Measurements from ENCODE around the gene LRRC4B.
"Not testable (repeated sequence)": the region's sequence is repeated elsewhere in the genome, so short reads cannot be mapped to it uniquely, and the experiment has no call there.

Gene LRRC4B, protein sequence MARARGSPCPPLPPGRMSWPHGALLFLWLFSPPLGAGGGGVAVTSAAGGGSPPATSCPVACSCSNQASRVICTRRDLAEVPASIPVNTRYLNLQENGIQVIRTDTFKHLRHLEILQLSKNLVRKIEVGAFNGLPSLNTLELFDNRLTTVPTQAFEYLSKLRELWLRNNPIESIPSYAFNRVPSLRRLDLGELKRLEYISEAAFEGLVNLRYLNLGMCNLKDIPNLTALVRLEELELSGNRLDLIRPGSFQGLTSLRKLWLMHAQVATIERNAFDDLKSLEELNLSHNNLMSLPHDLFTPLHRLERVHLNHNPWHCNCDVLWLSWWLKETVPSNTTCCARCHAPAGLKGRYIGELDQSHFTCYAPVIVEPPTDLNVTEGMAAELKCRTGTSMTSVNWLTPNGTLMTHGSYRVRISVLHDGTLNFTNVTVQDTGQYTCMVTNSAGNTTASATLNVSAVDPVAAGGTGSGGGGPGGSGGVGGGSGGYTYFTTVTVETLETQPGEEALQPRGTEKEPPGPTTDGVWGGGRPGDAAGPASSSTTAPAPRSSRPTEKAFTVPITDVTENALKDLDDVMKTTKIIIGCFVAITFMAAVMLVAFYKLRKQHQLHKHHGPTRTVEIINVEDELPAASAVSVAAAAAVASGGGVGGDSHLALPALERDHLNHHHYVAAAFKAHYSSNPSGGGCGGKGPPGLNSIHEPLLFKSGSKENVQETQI

DNA sequence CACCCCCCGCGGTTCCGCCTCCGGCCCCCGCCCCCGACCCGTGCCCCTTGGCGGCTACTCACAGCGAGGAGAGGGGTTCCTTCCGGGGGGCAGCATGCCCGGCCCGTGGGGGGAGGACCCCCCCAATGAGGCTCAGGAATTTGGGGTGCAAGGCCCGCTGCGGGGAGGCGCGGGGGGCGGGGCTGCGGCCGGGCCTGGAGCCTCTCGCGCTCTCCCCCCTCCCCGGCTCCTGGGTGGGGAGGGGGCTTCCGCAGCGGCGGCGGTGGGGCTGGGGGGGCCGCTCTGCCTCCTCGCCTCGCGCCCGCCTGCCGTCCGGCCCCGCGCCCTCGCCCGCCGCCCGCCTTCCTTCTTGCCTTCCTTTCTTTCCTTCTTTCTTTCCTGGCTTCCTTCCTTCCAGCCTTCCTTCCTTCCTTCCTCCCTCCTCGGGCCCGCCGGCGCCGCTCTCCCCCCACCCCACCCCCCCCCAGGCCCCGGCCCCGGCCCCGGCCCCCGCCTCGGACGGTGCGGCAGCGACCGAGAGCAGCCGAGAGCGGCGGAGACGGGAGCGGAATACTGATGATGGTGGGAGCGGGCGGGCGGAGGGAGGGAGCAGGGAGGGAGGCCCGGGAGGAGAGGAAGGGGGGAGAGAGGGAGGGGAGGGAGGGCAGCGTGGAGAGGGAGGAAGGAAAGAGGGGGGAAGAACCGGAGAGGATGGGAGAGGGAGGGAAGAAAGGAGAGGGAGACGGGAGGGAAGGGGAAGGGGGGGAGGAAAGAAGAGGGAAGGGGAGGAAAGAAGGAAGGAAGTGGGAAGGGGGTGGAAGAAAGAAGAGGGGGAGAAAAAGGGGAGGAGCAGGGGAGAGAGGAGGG, at the start of gene LRRC4B:
TSS of gene LRRC4B (minus strand) at position 554 of the 846 bp plus-strand sequence. CDS start 19,597 bp downstream, outside the sequence.
- no peak for DNase-seq

- not testable (repeated sequence) for DNase-seq
Measured at GRCh38 chr19:50612504-50613404, 44.5 kb upstream of the LRRC4B start.

DNA sequence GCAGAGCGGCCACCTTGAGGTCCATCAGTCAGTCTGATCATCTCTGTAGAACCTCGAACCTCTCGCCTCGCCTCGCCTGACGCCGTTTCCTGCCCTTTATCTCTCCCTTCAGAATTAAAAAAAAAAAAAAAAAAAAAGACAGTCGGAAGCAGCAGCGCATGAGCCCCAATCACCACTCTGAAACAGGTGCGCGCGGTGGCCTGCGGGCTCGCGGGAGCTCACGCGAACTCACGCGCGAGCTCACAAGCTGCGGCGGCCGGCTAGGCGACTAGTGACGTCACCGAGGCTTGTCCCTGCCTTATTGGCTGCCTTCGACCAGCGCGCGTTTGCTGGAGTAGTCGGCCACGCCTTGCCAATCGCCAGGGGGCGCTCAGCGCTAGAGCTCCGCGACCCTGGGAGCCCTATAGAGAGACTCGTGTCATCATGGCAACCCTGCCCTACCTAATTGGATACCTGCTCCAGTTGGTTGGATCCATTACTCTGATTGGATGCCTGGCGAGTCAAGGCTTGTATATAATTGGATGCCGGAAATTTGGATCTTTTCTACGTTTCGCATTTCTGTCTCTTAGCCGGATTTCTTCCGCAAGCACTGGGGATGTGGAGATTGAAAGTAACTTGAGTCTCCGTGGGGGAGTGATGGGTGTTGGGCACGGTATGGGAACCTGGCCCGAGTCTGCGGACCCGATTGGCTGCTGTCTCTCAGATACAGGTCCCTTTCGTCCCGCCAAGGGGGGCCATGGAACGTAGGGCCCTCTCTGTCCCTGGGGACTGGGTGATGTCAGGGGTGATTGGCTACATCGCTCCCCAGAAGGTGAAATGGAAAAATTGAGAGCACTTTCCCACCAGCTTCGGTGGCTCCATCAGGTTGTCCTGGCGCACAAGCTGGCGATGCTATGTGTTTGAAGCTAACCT, 39.9 kb upstream of the LRRC4B start:
- peak in 1 of 2 experiments; percentile 45 for DNase-seq

DNA sequence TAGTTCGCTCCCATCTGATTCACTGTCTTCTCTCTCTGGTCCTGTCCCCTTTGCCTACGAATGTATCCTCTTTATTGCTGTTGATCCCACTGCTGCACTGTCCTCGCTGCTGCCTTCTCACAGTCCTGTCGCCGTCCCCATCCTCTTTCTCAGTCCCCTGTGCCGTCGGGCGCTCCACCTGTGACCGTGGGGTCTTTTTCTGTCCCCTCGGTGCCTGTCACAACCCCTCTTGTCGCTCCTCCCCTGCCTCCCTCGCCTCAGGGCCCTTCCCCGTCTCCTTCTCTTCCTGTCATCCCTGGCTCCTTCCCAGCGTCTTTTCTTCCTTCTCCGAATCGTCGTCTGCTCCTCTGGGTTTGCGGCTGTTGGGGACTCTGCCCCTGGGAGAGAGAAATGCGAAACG, 39.2 kb upstream of the LRRC4B start:
- no peak for DNase-seq

- DNase-seq, result not testable (repeated sequence)
Measured at GRCh38 chr19:50606059-50606836, 38.0 kb upstream of the LRRC4B start.

GRCh38 chr19:50604264-50605073, 36.2 kb upstream of the LRRC4B start:
- not testable (repeated sequence) for DNase-seq

GRCh38 chr19:50602935-50603334, 34.7 kb upstream of the LRRC4B start:
- no peak for DNase-seq

DNA sequence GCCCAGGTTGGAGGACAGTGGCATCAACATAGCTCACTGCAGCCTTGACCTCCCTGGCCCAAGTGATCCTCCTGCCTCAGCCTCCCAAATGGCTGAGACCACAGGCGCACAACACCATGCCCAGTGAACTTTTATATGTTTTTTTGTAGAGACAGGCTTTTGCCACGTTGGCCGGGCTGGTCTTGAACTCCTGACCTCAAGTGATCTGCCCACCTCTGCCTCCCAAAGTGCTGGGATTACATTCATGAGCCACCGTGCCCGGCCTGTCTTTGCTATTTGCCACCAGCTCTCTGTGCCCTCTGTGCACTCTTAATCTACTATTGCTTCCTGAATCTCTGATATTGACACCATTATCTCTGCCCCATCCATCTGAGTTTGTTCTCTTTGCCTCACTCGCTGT, 34.3 kb upstream of the LRRC4B start:
- DNase-seq, result no peak

DNA sequence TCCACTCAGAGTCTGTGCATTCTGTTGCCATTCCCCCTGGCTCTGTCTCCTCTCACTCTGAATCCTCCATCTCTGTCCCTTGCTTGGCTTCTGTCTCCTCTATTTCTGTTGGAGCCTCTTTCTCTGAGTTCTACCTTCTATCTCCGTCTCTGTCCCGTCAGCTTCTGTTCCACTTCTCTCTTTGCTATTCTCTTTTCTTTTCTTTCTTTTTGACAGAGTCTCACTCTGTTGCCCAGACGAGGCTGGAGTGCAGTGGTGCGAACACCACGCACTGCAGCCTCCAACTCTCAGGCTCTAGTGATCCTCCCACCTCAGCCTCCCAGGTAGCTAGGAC, 33.8 kb upstream of the LRRC4B start:
- DNase-seq, result no peak

GRCh38 chr19:50601407-50602088, 33.3 kb upstream of the LRRC4B start:
- no peak for DNase-seq

GRCh38 chr19:50599427-50599826, 31.2 kb upstream of the LRRC4B start:
- DNase-seq, result no peak

DNA sequence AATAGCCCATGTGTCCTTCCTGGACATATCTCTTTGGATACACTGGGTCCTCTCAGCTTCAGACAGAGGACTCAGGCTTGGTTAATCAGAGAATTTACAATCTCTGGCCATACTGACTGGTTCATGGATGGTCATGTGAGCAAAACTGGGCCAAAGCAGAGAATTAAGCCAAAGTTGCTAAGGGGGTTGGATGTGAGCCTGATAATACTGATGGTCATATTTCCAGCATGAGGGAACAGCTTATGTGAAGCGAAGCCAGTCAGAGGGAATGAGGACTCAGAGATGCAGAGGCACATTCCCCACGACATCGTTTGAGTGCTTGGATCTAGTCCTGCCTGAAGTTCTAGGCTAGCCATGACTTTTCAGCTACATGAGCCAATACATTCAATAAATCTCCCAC, 22.0 kb upstream of the LRRC4B start:
- DNase-seq, result no peak

- DNase-seq, result not testable (repeated sequence)
Measured at GRCh38 chr19:50581795-50582660, 13.8 kb upstream of the LRRC4B start.

DNA sequence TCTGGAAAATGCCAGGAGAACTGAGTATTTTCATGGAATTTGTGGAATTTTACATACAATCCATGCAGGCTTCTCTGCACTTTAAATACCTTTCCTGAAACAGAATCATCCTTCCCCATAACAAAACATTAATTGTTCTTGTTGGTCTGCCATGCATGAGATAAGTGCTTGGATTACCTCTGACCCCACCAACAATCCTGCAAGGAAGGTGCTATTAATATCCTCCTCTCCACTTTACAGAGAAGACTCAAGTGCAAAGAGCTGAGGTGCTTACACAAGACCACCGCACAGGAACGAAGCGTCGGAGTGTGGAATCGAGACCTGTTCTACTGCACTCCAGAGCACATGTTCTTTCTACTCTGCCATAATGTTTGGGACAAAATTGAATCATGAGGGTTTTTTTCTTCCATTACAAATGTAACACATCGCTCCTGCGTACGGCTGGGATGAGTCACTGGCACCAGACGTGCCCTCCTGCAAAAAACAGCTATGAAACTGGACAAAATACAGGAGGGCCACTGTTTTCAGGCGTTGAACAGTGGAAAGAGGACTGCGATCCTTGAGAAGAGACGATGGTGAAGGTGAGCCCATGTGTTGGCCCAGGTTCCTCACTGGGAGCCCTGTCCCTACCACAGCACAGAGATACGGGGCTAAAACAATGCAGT, 12.9 kb upstream of the LRRC4B start:
- no peak for DNase-seq

GRCh38 chr19:50580240-50580639, 12.0 kb upstream of the LRRC4B start:
- no peak for DNase-seq

DNA sequence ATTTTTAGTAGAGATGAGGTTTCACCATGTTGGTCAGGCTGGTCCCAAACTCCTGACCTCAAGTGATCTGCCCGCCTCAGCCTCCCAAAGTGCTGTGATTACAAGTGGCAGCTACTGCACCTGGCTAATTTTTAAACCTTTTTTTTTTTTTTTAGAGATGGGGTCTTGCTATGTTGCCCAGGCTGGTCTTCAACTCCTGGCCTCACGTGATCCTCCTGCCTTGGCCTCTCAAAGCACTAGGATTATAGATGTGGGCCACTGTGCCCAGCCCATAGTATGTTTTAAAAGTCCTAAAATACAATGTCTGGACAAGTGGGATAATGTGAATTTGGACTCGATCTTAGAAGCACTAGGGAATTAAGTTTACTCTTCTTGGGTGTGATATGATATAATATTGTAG, 8.5 kb upstream of the LRRC4B start:
- DNase-seq, result not testable (repeated sequence)
